Fibroblast of the aortic adventitia (primary cell): ENCODE data around the gene SUPT20H. TPM values are rescaled to one million over a fixed set of nuclear protein-coding genes. Genes with fewer than 3 reads are reported as not detected.
A peak's percentile ranks its signal among the peaks of the same experiment; 100 is the strongest.

Experiments
- DNase-seq: peaks from one replicate; pipeline ENCODE4 v3.0.0-alpha.2; 2010; ENCODE audit warnings: low read depth
- H3K4me3 ChIP-seq: 2 replicates; pipeline ENCODE4 v1.5.1; 2011; ENCODE audit warnings: low read depth, mild to moderate bottlenecking, control low read depth, low read length, moderate library complexity
- CTCF ChIP-seq: IDR thresholded peaks from 2 replicates; pipeline ENCODE4 v1.5.1; 2011; ENCODE audit warnings: mild to moderate bottlenecking, low read length, control low read depth, inconsistent platforms; ENCODE audit not compliant: insufficient read depth
- total RNA-seq: library from RNA; depleted of rRNA; stranded (reverse); fragments of >200 nt; gene quantifications from 2 replicates; pipeline ENCODE4 v1.2.3, GENCODE V29; 2012; ENCODE audit warnings: low replicate concordance

The SUPT20H gene
- total RNA-seq, 1 donor = 69.4 TPM

GRCh38 chr13:36975172-36975571 lies 84.3 kb downstream of the SUPT20H start:
- no peak for DNase-seq
- TF ChIP-seq CTCF = no peak
- H3K4me3 ChIP-seq = no peak overlapping the region

GRCh38 chr13:36973621-36974295 lies 85.7 kb downstream of the SUPT20H start:
- TF ChIP-seq CTCF = no peak
- no peak for DNase-seq
- H3K4me3 ChIP-seq = no peak overlapping the region

GRCh38 chr13:36973009-36973408 lies 86.5 kb downstream of the SUPT20H start:
- no peak overlapping the region for H3K4me3 ChIP-seq
- no peak for TF ChIP-seq CTCF
- DNase-seq = no peak

- no peak for DNase-seq
- H3K4me3 ChIP-seq = no peak overlapping the region
- no peak for TF ChIP-seq CTCF
Observed at GRCh38 chr13:36966404-36966803, 93.1 kb downstream of the SUPT20H start.

GRCh38 chr13:36965767-36966166 lies 93.7 kb downstream of the SUPT20H start:
- no peak for TF ChIP-seq CTCF
- H3K4me3 ChIP-seq = no peak overlapping the region
- peak; percentile 68 for DNase-seq

GRCh38 chr13:36959456-36960116 lies 99.9 kb downstream of the SUPT20H start:
- peak; percentile 55 for DNase-seq
- no peak overlapping the region for H3K4me3 ChIP-seq
- TF ChIP-seq CTCF = no peak

Other genes with a start within 250 kb of the SUPT20H start
- gene RFXAP, start 240.5 kb downstream of the SUPT20H start, total RNA-seq = 3.7 and 3.8 TPM in 2 replicates
- gene SMAD9, start 139.4 kb downstream of the SUPT20H start, total RNA-seq = 8.2 and 17.6 TPM in 2 replicates
- 22.9 and 53.2 TPM in 2 replicates for gene ALG5, start 60.3 kb downstream of the SUPT20H start, total RNA-seq
- gene EXOSC8, start 58.9 kb downstream of the SUPT20H start, total RNA-seq = 41.9 and 55.2 TPM in 2 replicates
- gene CSNK1A1L, start 46.0 kb upstream of the SUPT20H start, total RNA-seq = not detected in 2 replicates